Uterus (tissue), 4 donors: ENCODE measurements around the gene STAU1. TPM values are rescaled to one million over a fixed set of nuclear protein-coding genes. Genes with fewer than 3 reads are reported as not detected.

Experiments
- DNase-seq, 2 donors: peaks; one replicate each; pipeline ENCODE4 v3.0.0-alpha.2; 2019 to 2020
- H3K27ac ChIP-seq, 2 donors: fragments of 200-600 bp; sonication (generic); 1 replicate in 1 of 2; 2 replicates in 1 of 2; pipeline ENCODE4 v1.5.1; 2016 to 2018
- H3K27me3 ChIP-seq, 2 donors: fragments of 200-600 bp; sonication (generic); one replicate each; pipeline ENCODE4 v1.5.1; 2018 to 2019; ENCODE audit warnings: control low read depth in 1 of 2
- H3K36me3 ChIP-seq, 2 donors: fragments of 200-600 bp; sonication (generic); one replicate each; pipeline ENCODE4 v1.5.1; 2019; ENCODE audit warnings: control low read depth in 1 of 2
- H3K4me1 ChIP-seq, 2 donors: fragments of 200-600 bp; sonication (generic); one replicate each; pipeline ENCODE4 v1.5.1; 2018 to 2019; ENCODE audit warnings: control low read depth in 1 of 2
- H3K4me3 ChIP-seq, 2 donors: fragments of 200-600 bp; sonication (generic); 1 replicate in 1 of 2; 2 replicates in 1 of 2; pipeline ENCODE4 v1.5.1; 2018 to 2019; ENCODE audit warnings: mild to moderate bottlenecking in 1 of 2
- H3K9me3 ChIP-seq, 2 donors: fragments of 200-600 bp; sonication (generic); one replicate each; pipeline ENCODE4 v1.5.1; 2019; ENCODE audit warnings: control low read depth in 1 of 2
- POLR2A ChIP-seq, 2 donors: fragments of 450-650 bp; IDR thresholded peaks; one replicate each; pipeline ENCODE4 v1.6.1; 2016; ENCODE audit warnings: antibody characterized with exemption in 2 of 2, mild to moderate bottlenecking in 1 of 2, moderate library complexity in 1 of 2
- intact Hi-C: fragments of 100-400 bp; cut with DNase I; formaldehyde crosslinking; loops from one replicate; pipeline ENCODE4 v1.15.1; 2023; ENCODE audit warnings: low total_unique reads
- total RNA-seq, 4 donors: library from RNA; depleted of rRNA in 3 of 4; stranded (reverse); fragments of >200 nt in 3 of 4; gene quantifications; one replicate each; pipeline versions ENCODE4 v1.1.0 to v1.2.4, GENCODE V29; 2014 to 2023
- TF ChIP-seq, protein P1 (sequence below), 4 experiments: fragments of 200-600 bp in 2 of 4; fragments of 450-650 bp in 2 of 4; sonication (generic) in 2 of 4; IDR thresholded peaks; one replicate each; pipeline ENCODE4 v1.5.1; 2016 to 2019; ENCODE audit warnings: antibody characterized with exemption in 4 of 4, mild to moderate bottlenecking in 2 of 4, moderate library complexity in 1 of 4
- donor health status: DM: yes; HTN: yes; CAD: no.

The STAU1 gene, protein sequence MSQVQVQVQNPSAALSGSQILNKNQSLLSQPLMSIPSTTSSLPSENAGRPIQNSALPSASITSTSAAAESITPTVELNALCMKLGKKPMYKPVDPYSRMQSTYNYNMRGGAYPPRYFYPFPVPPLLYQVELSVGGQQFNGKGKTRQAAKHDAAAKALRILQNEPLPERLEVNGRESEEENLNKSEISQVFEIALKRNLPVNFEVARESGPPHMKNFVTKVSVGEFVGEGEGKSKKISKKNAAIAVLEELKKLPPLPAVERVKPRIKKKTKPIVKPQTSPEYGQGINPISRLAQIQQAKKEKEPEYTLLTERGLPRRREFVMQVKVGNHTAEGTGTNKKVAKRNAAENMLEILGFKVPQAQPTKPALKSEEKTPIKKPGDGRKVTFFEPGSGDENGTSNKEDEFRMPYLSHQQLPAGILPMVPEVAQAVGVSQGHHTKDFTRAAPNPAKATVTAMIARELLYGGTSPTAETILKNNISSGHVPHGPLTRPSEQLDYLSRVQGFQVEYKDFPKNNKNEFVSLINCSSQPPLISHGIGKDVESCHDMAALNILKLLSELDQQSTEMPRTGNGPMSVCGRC
- 10 to 100 TPM; 52.6 to 97.1 (median 73.3) TPM for total RNA-seq

DNA sequence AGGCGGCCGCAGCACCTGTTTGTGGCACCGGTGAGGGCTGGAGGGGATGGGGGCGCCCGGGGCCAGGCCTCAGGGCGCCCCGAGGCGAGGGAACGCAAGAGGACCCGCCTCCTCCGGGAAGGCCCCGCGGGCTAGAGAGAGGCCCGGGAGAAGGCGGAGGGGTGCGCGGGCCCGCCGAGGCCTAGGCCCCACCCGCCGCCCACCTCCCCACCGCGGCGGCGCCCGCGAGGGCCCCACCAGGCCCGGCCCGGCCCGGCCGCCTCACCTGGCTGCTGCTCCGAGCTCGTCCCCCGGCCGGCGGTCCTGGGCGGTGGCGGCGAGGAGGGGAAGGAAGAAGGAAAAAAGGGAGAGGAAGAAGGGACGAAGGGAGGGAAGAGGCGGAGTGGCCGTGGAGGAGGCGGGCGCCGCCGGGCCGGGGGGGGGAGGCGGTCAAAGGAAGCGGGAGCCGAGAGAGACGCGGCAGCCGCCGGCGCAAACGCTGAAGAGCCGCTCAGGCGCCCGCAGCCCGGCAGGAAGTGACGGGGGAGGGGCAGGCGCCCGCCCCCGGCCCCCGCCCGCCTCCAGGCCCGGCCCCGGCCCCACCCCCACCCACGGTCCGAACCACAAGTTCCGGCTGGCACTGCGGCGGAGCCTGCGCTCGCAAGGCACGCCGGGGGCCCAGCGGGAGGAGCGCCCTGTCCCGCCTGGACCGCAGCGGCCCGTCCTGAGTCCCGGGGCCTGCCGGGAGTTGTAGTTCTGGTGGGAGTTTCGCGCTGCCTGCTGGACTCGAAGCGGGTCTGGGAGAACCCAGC lies at the start of gene STAU1:
Gene STAU1 (minus strand): TSS at position 484 of the 791 bp plus-strand sequence. CDS start 22,133 bp downstream, outside the sequence.
- DNase-seq = peak; percentile 94 to 95
- peak; percentile 50 to 80 for TF ChIP-seq POLR2A (IDR thresholded peaks at IDR 0.05)
- TF ChIP-seq, protein P1, sequence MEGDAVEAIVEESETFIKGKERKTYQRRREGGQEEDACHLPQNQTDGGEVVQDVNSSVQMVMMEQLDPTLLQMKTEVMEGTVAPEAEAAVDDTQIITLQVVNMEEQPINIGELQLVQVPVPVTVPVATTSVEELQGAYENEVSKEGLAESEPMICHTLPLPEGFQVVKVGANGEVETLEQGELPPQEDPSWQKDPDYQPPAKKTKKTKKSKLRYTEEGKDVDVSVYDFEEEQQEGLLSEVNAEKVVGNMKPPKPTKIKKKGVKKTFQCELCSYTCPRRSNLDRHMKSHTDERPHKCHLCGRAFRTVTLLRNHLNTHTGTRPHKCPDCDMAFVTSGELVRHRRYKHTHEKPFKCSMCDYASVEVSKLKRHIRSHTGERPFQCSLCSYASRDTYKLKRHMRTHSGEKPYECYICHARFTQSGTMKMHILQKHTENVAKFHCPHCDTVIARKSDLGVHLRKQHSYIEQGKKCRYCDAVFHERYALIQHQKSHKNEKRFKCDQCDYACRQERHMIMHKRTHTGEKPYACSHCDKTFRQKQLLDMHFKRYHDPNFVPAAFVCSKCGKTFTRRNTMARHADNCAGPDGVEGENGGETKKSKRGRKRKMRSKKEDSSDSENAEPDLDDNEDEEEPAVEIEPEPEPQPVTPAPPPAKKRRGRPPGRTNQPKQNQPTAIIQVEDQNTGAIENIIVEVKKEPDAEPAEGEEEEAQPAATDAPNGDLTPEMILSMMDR (IDR thresholded peaks at IDR 0.05) = peak in 1 of 4 experiments; percentile 14
- H3K27me3 ChIP-seq = no peaks in the 10 kb centered on the region
- H3K9me3 ChIP-seq = no peaks in the 10 kb centered on the region
- peak within 1 kb of the TSS; percentile 94 to 96 for H3K27ac ChIP-seq
- H3K4me3 ChIP-seq = peak within 1 kb of the TSS; percentile 63 to 98
- H3K4me1 ChIP-seq = no peaks in the 10 kb centered on the region
- intact Hi-C loops = no loop called here
- H3K36me3 ChIP-seq = no peaks in the 10 kb centered on the region

DNA sequence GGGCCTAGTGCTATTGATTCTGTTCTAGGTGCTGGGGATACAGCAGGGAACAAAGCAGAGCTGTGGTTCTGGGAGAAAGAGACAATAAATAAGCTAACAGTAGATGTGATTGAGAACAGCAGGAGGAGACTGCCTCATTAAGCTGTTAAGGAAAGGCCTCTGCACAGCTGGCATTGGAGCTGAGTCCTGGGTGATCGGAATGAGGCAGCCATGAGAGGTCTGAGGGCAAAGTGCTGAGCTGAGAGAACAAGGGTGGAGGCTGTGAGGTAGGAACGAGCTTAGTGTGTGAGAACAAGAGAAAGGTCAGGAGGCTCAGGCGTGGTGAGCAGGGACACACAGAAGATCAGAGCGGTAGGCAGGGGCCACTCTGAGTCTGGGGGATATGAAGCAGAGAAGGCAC lies 49.4 kb upstream of the STAU1 start:
- H3K4me3 ChIP-seq = no peak overlapping the region
- no peaks in the 10 kb centered on the region for H3K4me1 ChIP-seq
- H3K36me3 ChIP-seq = no peaks in the 10 kb centered on the region
- no peaks in the 10 kb centered on the region for H3K27me3 ChIP-seq
- TF ChIP-seq POLR2A (IDR thresholded peaks at IDR 0.05) = no peak
- TF ChIP-seq, protein P1 (IDR thresholded peaks at IDR 0.05) = no peak
- intact Hi-C loops = no loop called here
- no peaks in the 10 kb centered on the region for H3K9me3 ChIP-seq
- no peak overlapping the region for H3K27ac ChIP-seq
- no peak for DNase-seq

DNA sequence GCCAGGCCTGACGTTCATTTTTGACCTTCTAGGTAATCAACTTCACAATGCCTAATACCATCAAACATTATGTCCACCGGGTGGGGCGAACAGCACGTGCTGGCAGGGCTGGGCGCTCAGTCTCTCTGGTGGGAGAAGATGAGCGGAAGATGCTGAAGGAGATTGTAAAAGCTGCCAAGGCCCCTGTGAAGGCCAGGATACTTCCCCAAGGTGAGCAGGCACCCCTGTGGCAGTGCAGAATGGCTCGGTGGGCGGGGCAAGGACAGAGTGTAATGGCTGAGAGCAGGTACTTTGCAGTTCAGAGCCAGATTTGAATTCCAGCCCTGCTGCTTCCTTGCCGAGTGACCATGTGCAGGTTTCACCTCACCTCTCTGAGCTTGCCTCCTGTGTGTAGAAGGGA lies 48.2 kb upstream of the STAU1 start:
- no peaks in the 10 kb centered on the region for H3K36me3 ChIP-seq
- H3K27me3 ChIP-seq = no peaks in the 10 kb centered on the region
- no peak overlapping the region for H3K4me3 ChIP-seq
- no peak for TF ChIP-seq POLR2A (IDR thresholded peaks at IDR 0.05)
- TF ChIP-seq, protein P1 (IDR thresholded peaks at IDR 0.05) = no peak
- intact Hi-C loops = no loop called here
- no peaks in the 10 kb centered on the region for H3K4me1 ChIP-seq
- no peak for DNase-seq
- H3K9me3 ChIP-seq = no peaks in the 10 kb centered on the region
- no peak overlapping the region for H3K27ac ChIP-seq

DNA sequence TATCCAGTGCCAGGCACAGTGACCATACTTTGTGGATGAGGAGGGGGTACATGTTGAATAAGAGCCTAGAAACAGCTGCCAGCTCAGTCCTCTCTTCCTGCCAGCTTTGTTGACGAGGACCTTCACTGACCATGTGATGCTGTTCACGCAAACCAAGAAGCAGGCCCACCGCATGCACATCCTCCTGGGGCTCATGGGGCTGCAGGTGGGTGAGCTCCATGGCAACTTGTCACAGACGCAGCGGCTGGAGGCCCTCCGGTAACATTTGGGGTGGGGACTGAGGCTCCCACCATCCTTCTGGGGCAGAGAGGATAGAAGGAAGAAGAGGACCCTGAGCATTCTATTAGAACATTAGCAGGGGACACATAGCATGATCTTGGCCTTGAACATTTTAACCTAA lies 46.7 kb upstream of the STAU1 start:
- intact Hi-C loops = no loop called here
- DNase-seq = no peak
- Histone ChIP-seq H3K4me3 (no peak overlapping the region), H3K4me1 (no peaks in the 10 kb centered on the region), H3K9me3 (no peaks in the 10 kb centered on the region), H3K36me3 (no peaks in the 10 kb centered on the region), H3K27me3 (no peaks in the 10 kb centered on the region), H3K27ac (no peak overlapping the region)
- TF ChIP-seq, protein P1 (IDR thresholded peaks at IDR 0.05) = no peak
- TF ChIP-seq POLR2A (IDR thresholded peaks at IDR 0.05) = no peak
